Placental pericyte (primary cell): ENCODE data around the gene NFE2. TPM values are rescaled to one million over a fixed set of nuclear protein-coding genes. Genes with fewer than 3 reads are reported as not detected.

Experiments used
- small RNA-seq: library from RNA; depleted of rRNA; stranded (forward); fragments of <200 nt; gene quantifications from one replicate; pipeline ENCODE3, GENCODE V24; 2012; ENCODE audit warnings: low replicate concordance
- total RNA-seq: library from RNA; depleted of rRNA; stranded (reverse); fragments of >200 nt; gene quantifications from 2 replicates; pipeline ENCODE4 v1.2.3, GENCODE V29; 2012

NFE2 gene
- total RNA-seq: 0.44 TPM in 1 of 2 replicates, not detected in the other

DNA sequence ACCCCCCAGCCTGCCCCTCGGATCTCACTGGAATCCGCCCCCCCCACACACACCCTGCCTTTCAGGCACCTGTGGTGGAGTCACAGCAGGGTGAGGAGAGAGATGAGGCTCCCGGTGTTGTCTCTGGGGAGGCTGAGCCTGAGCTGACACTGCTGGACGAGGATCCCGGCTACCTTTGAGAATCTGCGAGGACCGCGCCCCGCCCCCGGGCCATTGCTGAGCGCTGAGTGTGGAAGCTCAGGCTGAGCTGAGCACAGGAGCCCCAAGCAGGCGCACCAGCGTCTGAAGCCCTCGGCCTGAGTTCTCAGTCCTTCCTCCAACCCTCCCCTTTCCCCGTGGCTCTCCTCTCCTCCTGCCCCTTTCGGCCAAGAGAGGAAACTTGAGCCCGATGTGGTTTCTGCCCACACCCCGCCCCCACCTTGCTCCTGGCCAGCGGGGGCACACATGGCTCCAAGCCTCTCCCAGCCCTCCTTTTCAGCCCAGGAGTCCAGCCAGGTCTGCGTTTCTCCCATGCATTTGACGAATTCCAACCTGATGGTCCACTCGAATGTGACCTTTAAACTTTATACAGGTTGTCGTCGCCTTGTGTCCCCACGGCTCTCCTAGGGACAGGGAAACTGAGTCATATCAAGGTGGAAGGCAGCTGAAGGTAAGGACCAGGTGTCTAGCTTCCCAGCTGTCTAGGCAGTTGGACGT lies at the start of gene NFE2:
Gene NFE2, minus strand, starts transcription at position 284 of the 696 bp plus-strand sequence. CDS start 5,767 bp downstream, outside the sequence.

DNA sequence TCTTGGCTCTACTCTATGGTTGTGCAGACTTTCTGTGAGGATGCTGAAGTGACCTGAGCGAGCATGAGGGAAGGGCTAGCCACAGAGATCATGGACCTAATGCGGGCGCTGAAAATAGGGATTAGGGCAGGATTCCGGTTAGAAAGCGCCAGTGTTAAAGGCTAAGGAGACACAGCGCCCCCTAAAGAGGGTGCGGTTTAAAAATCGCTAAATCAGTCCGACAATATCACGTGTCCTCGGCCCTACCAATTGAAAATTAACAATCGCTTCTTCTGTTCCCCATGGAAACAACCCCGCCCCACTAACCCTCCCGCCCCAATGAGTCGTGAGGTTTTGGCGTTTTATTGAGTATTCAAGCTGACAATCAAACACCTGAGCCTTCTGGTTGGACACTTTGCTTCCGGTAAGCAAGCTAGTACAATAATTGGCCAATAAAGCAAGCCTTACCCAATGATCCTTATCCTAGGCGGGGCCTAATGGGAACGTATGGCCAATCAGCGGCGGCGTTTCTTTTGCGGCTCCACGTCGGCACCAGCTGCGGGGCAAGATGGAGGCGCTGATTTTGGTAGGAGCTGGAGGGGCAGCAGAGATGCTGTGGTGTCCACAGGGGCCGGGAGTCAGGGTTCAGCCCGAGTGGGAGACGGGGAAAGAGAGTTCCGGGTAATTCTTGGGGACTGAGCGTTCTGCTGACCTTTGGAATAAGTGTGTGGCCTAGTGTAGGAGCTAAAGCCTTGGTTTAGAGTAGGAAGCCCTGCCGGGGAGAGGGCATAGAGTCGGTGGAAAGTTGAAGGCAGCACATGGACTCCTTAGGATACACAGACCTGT lies 24.0 kb upstream of the NFE2 start, which contains the start of gene COPZ1:
Gene COPZ1, plus strand, starts transcription at position 515 of the 825 bp plus-strand sequence. Its CDS starts 33 bp downstream, at position 548.

DNA sequence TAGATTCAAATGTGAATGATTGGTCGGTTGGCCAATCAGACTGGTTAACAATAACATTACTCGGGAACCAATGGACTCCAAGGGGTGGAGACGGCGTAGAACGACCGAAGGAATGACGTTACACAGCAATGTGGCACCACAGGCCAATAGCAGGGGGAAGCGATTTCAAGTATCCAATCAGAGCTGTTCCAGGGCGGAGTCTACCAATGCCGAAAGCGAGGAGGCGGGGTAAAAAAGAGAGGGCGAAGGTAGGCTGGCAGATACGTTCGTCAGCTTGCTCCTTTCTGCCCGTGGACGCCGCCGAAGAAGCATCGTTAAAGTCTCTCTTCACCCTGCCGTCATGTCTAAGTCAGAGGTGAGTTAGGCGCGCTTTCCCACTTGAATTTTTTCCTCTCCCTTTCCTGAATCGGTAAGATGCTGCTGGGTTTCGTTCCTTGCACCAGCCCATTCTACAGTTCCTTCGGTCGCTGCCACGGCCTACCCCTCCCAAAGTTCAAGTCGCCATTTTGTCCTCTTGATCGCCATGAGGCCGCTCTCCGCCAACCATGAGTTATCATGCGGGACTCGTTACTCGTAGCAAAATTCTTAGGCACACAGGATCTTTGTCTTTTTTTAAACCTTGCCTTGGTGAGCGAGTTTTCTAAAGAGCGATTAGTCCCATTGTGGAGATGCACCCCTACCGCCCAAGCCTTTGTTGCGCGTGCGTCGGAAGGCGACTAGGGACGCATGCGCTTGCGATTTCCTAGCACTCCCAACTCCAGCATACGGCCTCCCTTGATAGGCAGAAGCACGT lies 20.2 kb downstream of the NFE2 start, which contains the start of gene HNRNPA1:
Gene HNRNPA1, plus strand, starts transcription at position 259 of the 793 bp plus-strand sequence. Its CDS starts 82 bp downstream, at position 341.

DNA sequence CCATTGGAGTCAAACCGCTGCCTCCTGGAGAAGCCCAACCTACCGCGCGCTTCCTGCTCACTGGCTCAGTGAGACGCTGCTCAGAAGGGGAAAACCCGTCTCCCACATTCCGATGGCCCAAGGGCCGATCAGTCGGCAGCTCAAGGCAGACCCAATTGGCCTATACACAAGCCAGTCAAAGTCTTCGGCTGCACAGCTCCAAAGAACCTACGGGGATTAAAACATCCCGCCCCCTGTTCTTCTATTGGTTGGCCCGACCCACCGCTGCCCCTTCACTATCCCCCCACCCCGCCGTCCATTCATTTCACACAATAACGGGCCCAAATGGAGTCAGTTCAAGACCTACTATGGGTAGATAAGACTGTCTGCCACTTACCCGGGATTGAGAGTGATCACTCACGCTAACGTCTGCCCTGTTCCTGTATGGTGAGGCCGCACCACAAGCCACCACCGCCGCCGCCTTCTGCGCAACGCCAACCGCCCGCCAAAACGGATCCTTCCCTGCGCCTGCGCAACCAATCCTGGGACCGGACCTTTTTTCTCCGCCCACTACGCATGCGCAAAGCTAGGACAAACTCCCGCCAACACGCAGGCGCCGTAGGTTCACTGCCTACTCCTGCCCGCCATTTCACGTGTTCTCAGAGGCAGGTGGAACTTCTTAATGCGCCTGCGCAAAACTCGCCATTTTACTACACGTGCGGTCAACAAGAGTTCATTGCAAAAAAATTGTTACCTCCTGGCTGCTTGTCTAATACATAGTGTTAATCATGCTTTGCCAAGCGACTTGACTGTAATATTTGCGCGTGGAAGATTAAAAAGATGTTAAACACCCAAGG lies 21.0 kb downstream of the NFE2 start, which contains the start of gene CBX5:
Gene CBX5, minus strand, starts transcription at position 491 of the 836 bp plus-strand sequence. CDS start 22,472 bp downstream, outside the sequence.

Small RNA genes lying within 50 kb of the gene (small RNA-seq; reads per million reads assigned to genes)
- gene MIR148B: 174 reads per million, percentile 99 among the genes with 10 or more reads in this experiment
- not detected for gene RN7SL390P
- not detected for gene RN7SL744P
- not detected for gene RNU6-950P

Other genes starting within 250 kb of the NFE2 start
- 1.1 and 2.0 TPM in 2 replicates for gene HOXC4, start 247.2 kb downstream of the NFE2 start, total RNA-seq
- 23.9 and 33.8 TPM in 2 replicates for gene SMUG1, start 112.0 kb downstream of the NFE2 start, total RNA-seq
- gene CBX5, start 20.9 kb downstream of the NFE2 start, total RNA-seq: 19.9 and 116 TPM in 2 replicates
- gene HNRNPA1, start 20.3 kb downstream of the NFE2 start, total RNA-seq: 312 and 533 TPM in 2 replicates
- gene COPZ1, start 24.1 kb upstream of the NFE2 start, total RNA-seq: 143 and 149 TPM in 2 replicates
- gene GPR84, start 63.5 kb upstream of the NFE2 start, total RNA-seq: not detected in 2 replicates
- 1.1 and 1.3 TPM in 2 replicates for gene ZNF385A, start 83.7 kb upstream of the NFE2 start, total RNA-seq
- 298 and 790 TPM in 2 replicates for gene ITGA5, start 118.3 kb upstream of the NFE2 start, total RNA-seq
- 8.1 and 13.5 TPM in 2 replicates for gene GTSF1, start 172.6 kb upstream of the NFE2 start, total RNA-seq
- gene NCKAP1L, start 196.7 kb upstream of the NFE2 start, total RNA-seq: 0.14 TPM in 1 of 2 replicates, not detected in the other
- not detected in 2 replicates for gene PDE1B, start 248.6 kb upstream of the NFE2 start, total RNA-seq